Renal cortical epithelial cell (primary cell): ENCODE results near the gene TMEM165. TPM values are rescaled to one million over a fixed set of nuclear protein-coding genes. Genes with fewer than 3 reads are reported as not detected.

Source experiments
- DNase-seq: peaks from one replicate; pipeline ENCODE4 v3.0.0-alpha.2; 2011; ENCODE audit warnings: low read depth
- total RNA-seq: library from RNA; depleted of rRNA; stranded (reverse); fragments of >200 nt; gene quantifications from 2 replicates; pipeline ENCODE4 v1.2.3, GENCODE V29; 2014

TMEM165 gene
- total RNA-seq, 1 donor from 2014 or later: 188 TPM

- no peak for DNase-seq
Observed at GRCh38 chr4:55458164-55458563, 62.4 kb downstream of the TMEM165 start.

GRCh38 chr4:55458611-55459010, 62.9 kb downstream of the TMEM165 start:
- DNase-seq: no peak

- no peak for DNase-seq
Observed at GRCh38 chr4:55466001-55466400, 70.2 kb downstream of the TMEM165 start.

- peak; percentile 61 for DNase-seq
Observed at GRCh38 chr4:55468724-55469123, 73.0 kb downstream of the TMEM165 start.

- DNase-seq: no peak
Observed at GRCh38 chr4:55469979-55470378, 74.2 kb downstream of the TMEM165 start.

Other genes with a start within 250 kb of the TMEM165 start
- 10.8 and 12.0 TPM in 2 replicates for gene SRD5A3, start 49.7 kb upstream of the TMEM165 start, total RNA-seq
- gene CLOCK, start 151.0 kb downstream of the TMEM165 start, total RNA-seq: 20.0 and 25.6 TPM in 2 replicates
- gene PDCL2, start 196.3 kb downstream of the TMEM165 start, total RNA-seq: not detected in 2 replicates
- gene NMU, start 240.3 kb downstream of the TMEM165 start, total RNA-seq: 4.0 TPM in 1 of 2 replicates, not detected in the other